HG02938 (cell line): ENCODE results near the gene SNX21.
A peak's percentile ranks its signal among the peaks of the same experiment; 100 is the strongest.
"Not testable (repeated sequence)": the region's sequence is repeated elsewhere in the genome, so short reads cannot be mapped to it uniquely, and the experiment has no call there.

Experiments
- ATAC-seq: cut with Tn5 transposase; IDR thresholded peaks from one replicate; pipeline ENCODE4 v1.9.1; 2021; ENCODE audit warnings: mild to moderate bottlenecking, moderate library complexity; ENCODE audit not compliant: unreplicated experiment

SNX21 gene

DNA sequence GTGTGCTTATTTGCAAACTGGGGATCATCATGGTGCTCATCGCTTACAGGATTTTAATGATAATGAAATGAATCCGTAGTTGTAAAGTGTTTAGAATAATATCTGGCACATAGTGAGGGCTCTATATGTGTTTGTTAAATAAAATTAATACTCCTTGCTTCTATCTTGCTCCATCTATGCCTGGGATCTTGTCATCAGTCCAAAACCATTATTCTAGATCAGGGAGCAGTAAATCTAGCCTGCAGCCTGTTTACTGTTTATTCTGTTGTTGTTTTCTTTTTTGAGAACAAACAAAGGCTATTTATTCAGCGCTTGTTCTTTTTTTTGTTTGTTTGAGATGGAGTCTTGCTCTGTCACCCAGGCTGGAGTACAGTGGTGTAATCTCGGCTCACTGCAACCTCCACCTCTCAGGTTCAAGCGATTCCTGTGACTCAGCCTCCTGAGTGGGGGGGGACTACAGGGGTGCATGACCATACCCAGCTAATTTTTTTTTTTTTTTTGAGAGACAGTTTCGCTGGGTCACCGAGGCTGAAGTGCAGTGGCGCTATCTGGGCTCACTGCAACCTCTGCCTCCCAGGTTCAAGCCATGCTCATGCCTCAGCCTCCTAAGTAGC, 15.5 kb downstream of the SNX21 start:
- no peak for ATAC-seq

DNA sequence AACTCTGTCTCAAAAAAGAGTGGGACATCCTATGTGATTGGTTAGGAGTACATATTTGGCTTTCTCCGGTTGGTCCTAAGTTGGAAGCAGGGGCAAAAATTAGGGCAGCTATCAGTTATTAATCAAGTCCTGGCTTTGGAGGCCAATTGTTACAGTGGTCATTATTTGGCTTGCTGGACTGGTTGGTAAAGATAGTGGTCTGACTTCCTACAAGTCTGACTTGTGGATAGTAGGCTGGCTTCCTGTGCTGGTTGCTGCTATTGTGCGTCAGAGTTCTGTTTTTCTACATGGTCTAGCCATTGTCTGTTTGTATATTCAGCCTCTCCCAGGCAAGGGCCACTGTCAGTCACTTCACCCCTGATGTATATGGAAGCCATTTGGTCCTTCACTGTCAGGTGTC, 16.6 kb downstream of the SNX21 start:
- no peak for ATAC-seq

DNA sequence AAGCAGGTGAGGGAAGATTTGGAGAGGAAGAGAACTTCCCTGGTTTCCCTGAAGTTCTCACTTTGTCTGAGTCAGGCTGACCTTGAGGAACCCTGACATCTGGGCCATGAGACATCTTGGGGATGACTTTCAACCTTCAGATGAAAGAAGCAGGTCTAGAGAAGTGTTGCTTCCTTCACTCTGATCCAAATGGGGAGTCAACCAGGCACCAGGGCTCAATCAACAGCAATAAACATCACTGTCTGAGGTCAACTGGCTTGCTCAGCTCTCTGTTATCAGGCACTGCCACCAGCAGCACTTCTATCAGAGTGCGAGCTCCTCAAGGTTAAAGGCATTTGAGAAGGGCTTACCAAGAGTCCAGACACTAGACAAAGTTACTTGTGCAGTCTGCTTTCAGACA, 17.3 kb downstream of the SNX21 start:
- ATAC-seq, result no peak

DNA sequence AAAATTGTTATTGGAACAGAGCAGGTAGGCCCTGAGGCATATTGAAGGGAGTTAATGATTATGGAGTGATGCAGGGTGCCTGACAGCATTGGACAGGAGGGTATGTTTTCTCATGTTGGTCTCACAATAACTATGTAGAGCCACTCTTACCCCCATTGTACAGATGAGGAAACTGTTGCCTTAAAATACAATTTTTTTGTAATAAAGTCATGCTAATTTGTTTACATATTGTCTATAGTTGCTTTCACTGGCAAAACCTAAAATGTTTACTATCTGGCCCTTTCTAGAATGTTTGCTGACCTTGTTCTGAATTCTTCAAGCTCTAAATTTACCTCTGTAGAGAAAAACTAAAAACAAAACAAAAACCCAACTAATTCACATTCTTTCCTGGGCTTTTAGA, 17.9 kb downstream of the SNX21 start:
- ATAC-seq, result no peak

DNA sequence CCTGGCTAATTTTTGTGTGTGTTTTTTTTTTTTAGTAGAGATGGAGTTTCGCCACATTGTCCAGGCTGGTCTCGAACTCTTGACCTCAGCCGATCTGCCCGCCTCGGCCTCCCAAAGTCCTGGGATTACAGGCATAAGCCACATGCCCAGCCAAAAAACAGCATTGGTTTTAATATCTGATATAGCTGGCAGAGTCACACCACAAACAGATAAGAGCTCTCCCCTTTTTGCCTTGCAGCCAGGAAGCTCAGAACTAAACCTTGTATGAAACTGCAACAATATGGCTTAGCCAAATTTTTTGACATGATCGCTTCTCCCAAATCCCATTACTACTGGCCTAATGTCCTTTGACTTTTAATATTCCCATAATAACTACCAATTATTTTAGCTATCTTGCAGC, 18.7 kb downstream of the SNX21 start:
- no peak for ATAC-seq

DNA sequence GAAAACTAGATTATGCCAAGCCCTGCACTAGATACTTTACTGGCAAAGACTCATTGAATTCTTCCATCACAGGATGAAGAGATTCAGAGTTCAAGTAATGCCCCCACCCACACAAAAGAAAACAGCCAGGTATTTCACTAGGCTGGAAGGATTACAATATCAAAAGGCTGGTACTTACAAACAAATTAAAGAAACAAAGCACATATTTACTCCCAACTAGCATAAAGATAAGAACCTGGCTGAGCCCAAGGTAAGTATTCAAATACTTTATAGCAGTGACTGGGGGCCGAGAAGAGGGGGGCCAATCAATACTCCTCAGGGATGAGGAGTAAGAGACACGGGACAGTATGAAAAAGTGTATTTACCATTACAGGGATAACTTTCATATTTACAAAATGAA, 19.9 kb downstream of the SNX21 start:
- no peak for ATAC-seq

DNA sequence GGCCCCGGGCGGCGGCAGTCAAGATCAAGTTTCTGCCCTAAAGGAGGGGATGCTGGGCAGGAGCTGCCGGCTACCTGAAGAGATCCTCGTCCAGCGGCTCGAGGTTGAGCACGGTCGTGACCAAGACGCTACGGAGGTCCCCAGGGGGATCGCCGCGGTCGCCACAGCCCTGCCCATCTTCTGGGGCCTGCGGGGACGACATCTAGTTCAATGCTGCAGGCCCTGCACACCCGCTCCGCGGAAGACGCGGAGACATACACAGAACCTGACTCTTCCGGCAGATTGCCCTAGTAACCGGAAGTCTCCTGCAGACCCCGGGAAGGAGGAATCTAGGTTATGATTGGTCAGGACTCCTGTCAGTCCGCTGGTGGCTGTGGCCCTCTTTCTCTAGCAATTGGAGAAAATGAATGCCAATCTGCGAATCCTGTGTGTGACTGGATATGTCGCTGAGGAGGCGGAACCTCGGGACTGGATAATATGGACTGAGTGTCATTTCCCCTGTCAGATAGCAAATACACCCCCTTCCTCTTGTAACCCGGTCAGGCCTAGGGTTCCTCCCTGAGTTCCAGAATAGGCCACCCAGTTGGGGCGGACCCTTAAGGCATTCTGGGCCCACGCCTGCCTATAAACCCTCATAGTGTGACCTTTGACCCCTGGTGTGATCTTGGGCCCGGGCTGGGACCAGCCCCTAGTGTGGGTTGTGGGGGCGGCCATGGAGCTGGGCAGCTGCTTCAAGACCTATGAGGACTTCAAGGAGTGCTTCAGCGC, 23.7 kb downstream of the SNX21 start, which contains the start of the genes ACOT8 and ZSWIM3:
TSS of gene ACOT8 (minus strand) at position 279 of the 768 bp plus-strand sequence. CDS start at position 202, 77 bp downstream.
TSS of gene ZSWIM3 (plus strand) at position 501 of the 768 bp plus-strand sequence. CDS start at position 713, 212 bp downstream.
- peak; percentile 95 for ATAC-seq

DNA sequence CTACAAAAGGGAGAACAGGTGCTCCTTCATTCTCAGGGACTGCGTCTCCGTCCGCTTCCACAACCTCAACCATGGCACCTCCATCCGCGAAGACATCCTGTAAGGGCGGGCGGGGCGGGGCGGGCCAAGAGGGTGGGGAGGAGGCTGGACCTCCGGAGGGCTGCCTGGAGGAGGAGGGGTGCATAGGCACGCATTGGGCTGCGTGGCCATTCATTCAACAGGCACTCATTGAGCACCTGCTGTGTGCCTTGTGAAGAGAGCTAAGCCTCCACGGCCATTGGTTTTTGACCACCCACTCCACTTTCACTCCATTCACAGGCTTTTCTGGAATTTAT, 24.2 kb downstream of the SNX21 start:
- ATAC-seq, result peak; percentile 21

DNA sequence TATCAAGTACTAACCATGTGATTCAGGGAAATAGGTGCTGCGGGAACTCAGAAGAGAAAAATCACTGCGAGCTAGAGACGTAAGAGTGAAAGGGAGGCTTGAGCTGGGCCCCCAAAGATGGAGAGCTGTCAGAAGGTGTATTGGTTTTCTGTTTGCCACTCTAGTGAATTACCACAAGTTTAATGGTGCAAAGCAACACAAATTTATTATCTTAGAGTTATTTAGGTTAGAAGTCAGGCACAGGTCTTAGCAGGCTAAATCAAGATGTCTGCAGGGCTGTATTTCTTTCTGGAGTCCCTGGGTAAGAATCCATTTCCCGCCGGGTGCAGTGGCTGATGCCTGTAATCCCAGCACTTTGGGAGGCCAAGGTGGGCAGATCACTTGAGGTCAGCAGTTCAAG, 26.3 kb downstream of the SNX21 start:
- no peak for ATAC-seq

DNA sequence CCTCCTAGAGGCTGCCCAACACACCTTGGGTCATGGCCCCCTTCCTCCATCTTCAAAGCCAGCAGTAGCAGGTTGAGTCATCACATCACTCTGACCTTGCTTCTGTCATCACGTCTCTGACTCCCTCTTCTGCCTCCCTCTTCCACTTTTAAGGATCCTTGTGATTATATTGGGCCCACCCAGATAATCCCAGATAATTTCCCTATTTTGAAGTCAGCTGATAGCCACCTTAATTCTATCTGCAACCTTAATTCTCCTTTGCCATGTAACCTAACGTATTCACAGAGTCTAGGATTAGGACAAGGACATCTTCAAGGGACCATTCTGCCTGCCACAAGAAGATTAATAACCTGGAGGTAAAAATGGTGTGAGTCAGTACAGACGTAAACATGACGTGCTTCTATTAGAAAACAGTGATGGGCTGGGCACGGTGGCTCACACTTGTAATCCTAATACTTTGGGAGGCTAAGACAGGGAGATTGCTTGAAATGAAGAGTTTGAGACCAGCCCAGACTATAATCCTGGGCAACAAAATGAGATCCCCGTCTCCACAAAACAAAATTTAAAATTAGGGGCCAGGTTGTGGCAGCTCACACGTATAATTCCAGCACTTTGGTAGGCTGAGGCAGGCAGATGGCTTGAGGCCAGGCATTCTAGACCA, 27.1 kb downstream of the SNX21 start:
- no peak for ATAC-seq

DNA sequence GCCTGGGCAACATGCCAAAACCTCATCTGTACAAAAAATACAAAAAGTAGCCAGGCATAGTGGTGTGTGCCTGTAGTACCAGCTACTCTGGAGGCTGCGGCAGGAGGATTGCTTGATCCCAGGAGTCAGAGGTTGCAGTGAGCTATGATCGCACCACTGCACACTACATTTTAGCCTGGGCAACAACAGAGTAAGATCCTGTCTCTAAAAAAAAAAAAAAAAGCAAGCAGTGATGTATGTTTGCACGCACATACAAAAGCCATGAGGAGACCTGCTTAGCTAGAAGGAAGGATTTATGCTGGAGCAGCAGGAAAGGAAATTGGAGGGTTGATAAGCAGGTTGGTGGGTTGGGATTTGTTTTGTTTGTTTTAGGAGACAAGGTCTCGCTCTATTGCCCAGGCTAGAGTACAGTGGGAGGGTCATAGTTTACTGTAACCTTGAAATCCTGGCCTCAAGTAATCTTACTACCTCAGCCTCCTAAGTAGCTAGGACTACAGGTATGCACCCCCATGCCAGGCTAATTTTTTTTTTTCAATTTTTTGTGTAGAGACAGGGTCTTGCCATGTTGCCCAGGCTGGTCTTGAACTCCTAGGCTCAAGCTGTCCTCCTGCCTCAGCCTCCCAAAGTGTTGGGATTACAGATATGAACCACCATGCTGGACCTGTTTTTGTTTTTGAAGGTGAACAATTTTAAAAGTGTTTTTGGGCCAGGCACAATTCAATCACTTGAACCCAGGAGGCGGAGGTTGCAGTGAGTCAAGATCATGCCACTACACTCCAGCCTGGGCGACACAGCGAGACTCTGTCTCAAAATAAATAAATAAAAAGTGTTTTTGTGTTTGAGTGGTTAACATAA, 27.8 kb downstream of the SNX21 start:
- ATAC-seq, result no peak

DNA sequence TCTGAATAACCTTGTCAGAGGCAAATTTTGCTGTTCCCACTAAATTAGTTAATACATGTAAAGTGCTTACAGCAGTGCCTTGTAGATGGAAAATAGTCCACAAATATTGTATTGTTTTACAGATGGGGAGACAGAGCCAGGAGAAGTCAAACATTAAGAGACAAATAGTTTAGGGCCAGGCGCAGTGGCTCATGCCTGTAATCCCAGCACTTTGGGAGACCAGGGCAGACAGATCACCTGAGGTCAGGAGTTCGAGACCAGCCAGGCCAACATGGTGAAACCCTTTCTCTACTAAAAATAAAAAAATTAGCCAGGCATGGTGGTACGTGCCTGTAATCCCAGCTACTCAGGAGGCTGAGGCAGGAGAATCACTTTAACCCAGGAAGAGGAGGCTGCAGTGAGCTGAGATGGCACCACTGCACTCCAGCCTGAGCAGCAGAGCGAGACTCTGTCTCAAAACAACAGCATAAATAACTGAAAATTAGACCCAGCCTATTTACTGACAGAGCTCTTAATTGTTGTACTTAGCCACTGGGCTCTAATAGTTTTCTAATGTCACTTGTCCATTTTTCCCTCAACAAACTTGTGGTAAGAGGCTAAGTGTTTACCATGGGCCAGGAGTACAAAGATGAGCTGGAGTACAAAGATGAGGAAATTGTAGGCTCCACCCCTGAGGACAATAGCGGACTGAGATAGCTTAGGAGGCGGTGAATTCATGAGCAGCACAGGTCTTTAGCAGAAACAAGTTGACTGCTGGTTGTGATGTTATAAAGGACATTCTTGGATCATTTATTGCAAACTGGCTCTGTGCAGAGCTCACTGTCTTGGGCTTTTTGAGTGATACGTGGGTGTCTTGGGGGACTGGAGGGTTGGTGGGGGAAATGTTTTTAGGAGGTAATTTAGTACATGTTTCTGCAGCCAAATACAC, 30.2 kb downstream of the SNX21 start:
- no peak for ATAC-seq

DNA sequence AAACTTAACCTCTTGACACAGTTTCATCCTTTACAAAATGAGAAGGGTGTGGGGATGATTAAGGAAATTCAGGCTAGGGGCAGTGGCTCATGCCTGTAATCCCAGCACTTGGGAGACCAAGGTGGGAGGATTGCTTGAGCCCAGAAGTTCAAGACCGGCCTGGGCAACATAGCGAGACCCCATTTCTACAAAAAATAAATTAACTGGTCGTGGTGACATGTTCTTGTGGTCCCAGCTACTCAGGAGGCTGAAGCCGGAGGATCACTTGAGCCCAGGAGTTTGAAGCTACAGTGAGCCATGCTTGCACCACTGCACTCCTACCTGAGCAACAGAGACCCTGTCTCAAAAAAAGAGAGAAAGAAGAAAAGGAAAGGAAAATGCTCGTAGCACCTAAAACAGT, 32.9 kb downstream of the SNX21 start:
- ATAC-seq, result no peak

DNA sequence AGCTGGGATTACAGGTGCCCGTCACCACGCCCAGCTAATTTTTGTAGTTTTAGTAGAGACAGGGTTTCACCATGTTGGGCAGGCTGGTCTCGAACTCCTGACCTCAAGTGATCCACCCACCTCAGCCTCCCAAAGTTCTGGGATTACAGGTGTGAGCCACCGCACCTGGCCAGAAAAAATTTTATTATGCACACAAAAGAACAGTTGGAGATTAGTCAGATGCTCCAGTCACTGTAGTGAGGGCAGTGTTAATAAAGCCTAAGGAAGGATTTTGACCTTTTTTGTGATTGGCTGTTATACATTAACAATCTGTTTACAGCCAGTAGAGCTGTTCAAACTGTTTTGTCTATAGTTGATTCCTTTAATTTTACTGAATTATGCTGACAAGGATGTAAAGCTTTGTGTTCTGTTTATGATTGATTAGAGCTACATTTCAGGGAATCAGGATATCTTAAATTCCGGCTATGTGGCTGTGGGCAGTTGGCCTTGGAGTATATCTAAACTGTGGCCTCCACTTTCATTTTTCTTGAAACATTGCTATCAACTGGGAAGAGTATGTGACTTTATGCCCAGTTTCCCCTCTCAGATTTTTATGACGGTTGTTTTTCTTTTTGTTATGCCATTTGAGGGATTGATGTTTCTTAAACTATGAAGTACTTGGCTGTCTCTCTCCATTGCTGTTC, 33.7 kb downstream of the SNX21 start:
- ATAC-seq, result no peak

DNA sequence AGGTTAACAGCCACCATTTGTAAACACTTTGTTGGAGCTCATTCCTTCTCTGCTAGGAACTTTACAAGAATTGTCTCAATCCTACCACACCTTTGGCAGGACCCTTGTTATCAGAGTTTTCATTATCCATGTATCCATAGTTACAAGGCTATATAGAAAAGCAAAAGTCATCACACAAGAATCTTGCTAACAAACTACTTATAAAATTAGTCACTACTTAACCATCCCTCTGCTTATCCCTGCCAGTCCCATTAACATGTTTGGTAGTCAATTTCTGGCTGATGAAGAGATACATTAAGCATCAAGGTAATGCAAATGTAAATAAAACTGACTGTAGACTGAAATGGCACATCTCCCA, 34.2 kb downstream of the SNX21 start:
- no peak for ATAC-seq

DNA sequence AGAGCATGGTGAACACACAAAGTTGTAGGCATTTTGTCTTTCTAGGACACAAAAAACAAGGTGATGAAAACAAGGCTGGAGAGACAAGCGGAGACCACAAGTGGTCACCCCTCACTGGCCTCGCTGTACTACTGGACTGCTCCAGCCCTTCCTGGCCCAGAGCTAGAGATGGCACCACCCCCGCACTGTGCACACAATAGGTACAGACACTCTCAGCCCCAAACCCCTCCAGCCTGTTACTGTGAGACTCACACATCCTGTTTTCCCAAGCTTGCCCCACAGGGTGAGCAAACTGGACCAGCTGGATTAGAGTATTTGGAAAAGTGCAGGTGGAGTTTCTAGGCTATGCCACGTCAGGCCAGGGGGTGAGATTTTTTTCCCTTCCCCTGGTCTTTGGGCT, 39.0 kb downstream of the SNX21 start:
- ATAC-seq, result no peak

DNA sequence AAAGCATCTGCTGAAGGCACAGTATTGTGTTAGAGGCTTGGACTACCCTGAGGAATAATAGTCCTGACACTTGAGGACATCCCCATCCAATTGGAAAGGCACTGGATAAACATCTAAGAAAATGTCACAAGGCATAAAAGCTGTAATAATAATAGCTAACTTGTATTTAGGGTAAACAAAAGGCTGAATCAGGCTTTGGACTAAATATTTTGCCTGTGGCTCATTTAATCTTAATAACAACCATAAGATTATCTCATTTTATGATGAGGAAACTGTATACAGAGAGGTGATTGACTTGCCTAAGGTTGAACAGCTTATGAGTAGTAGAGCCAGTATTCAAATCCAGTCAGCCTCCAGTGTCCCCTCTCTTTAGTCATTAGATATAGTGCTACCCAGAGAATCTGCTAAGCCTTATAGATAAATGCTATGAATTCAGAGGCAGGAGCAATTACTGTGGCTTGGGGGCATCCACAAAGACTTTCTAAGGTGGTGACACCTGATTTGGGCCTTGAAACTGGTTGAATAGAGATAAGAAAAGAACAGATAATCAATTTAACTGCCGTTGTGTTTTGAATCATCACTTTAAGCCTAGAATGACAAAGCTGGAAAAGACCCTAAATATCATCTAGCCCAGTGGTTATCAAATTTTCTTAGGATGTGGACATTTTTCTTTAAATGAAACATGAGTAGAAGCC, 40.0 kb downstream of the SNX21 start:
- ATAC-seq, result no peak

DNA sequence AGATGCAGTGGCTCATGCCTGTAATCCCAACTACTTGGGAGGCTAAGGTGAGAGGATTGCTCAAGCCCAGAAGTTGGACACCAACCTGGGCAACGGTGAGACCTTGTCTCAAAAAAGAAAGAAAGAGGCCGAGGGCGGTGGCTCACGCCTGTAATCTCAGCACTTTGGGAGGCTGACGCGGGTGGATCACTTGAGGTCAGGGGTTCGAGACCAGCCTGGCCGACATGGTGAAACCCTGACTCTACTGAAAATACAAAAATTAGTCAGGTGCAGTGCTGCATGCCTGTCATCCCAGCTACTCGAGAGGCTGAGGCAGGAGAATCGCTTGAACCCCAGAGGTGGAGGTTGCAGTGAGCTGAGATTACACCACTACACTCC, 40.5 kb downstream of the SNX21 start:
- ATAC-seq, result not testable (repeated sequence)

DNA sequence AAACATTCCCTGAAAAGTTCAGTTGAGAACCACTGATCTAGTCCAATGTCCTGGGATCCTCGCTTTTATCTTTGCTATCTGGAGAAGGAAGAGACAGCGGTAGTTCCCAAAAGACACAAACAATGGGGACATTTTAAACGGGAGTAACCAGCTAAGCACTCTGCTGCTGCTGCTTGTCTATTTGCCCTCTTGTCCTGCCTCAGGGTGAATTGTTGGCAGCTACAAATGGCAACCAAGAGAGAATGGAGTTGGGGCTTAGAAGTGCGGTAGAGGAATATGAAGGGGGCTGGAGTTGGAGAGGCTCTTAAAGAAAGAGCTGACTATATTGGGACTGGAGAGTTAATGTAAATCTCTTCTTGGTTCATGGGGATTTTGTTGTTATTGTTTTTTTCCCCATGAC, 41.0 kb downstream of the SNX21 start:
- no peak for ATAC-seq
